SH-SY5Y (cell line): ENCODE measurements around the gene SKAP1.

Source experiments
- GATA2 ChIP-seq: IDR thresholded peaks from 2 replicates; pipeline ENCODE4 v1.6.1; 2011; ENCODE audit warnings: mild to moderate bottlenecking, low read depth, low read length
- GATA3 ChIP-seq: IDR thresholded peaks from 2 replicates; pipeline ENCODE4 v1.6.1; 2011; ENCODE audit warnings: low read depth, mild to moderate bottlenecking, low read length, moderate library complexity

DNA sequence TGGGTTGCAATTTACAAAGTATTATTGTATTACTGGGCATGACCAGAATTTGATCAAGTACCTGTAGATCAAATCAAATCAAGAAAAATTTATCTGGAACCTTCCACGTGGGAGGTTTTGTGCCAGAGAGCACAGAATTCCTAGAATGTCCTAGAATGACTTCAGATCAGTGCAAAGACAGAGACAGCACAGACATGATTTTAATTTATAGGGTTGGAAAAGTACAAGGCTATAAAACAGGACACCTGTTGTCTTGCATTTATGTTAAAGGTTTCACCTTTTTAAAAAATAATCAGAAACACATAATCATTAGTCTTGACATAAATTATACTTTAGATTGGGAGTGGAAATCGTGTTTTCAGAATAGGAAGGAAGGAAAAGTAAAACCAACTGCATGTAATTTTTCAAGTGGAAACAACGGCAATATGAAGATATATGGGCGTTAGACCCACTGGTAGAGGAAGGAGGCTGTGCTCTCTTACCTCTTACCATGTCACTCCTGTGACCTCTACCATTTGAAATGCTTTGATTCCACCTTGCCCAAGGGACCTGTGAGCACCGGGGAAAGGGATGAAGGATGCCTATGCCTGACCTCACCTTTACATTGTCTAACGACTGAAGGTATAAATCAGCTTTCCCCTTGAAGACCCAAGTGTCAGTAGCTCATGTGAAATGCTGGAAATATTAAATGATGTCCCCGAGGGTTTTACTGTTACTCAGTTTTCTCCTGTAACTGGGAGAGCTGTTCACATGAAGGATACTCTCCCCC is 222.1 kb downstream of the SKAP1 start:
- no peak for TF ChIP-seq GATA2
- no peak for TF ChIP-seq GATA3
